A673 (cell line): Measurements from ENCODE around the gene CENPF. TPM values are rescaled to one million over a fixed set of nuclear protein-coding genes. Genes with fewer than 3 reads are reported as not detected.

Experiments
- BruUV-seq: library from RNA; stranded (reverse); fragments of 400-500 nt; replicated peaks from 2 replicates; lab custom pipeline; 2021; lab: Mats Ljungman, UMichigan
- CTCF ChIA-PET: fragments of 300-600 bp; sonication (Branson Sonifier 250); formaldehyde crosslinking; loops from one replicate; lab custom pipeline; 2022; ENCODE audit warnings: antibody characterized with exemption; lab: Charles Lee
- POLR2A ChIA-PET: fragments of 300-600 bp; sonication (Branson Sonifier 250); formaldehyde crosslinking; loops from one replicate; lab custom pipeline; 2022; ENCODE audit warnings: antibody characterized with exemption; ENCODE audit not compliant: low non-redundant PET; lab: Charles Lee
- DNase-seq: peaks from one replicate; pipeline ENCODE4 v3.0.0-alpha.2; 2015; ENCODE audit warnings: low spot score
- H3K27ac ChIP-seq: fragments of 200-600 bp; sonication (generic); 2 replicates; pipeline ENCODE4 v1.5.1; 2016; ENCODE audit warnings: mixed run types, low read depth, mild to moderate bottlenecking, mixed read lengths, antibody characterized with exemption, low read length; ENCODE audit not compliant: poor library complexity, severe bottlenecking
- H3K27me3 ChIP-seq: fragments of 200-600 bp; sonication (generic); replicated peaks from 2 replicates; pipeline ENCODE4 v1.6.1; 2017; ENCODE audit warnings: mixed run types, low read depth, mild to moderate bottlenecking, mixed read lengths, antibody characterized with exemption, low read length; ENCODE audit not compliant: insufficient read depth, poor library complexity
- H3K36me3 ChIP-seq: fragments of 200-600 bp; sonication (generic); 2 replicates; pipeline ENCODE4 v1.6.1; 2016; ENCODE audit warnings: mixed run types, mild to moderate bottlenecking, mixed read lengths, antibody characterized with exemption, low read length; ENCODE audit not compliant: insufficient read depth, poor library complexity, severe bottlenecking
- H3K4me1 ChIP-seq: fragments of 200-600 bp; sonication (generic); 2 replicates; pipeline ENCODE4 v1.6.1; 2017; ENCODE audit warnings: mixed run types, mild to moderate bottlenecking, mixed read lengths, antibody characterized with exemption, low read length; ENCODE audit not compliant: insufficient read depth, poor library complexity, severe bottlenecking
- H3K4me3 ChIP-seq: fragments of 200-600 bp; sonication (generic); 2 replicates; pipeline ENCODE4 v1.5.1; 2016; ENCODE audit warnings: low read depth, mixed run types, mild to moderate bottlenecking, mixed read lengths, low read length; ENCODE audit not compliant: poor library complexity, severe bottlenecking
- H3K9me3 ChIP-seq: fragments of 200-600 bp; sonication (generic); 2 replicates; pipeline ENCODE4 v1.6.1; 2016; ENCODE audit warnings: mixed run types, low read depth, mild to moderate bottlenecking, mixed read lengths, antibody characterized with exemption, low read length; ENCODE audit not compliant: poor library complexity, severe bottlenecking
- CTCF ChIP-seq: fragments of 300-800, 200-600 bp; sonication (generic); conservative IDR thresholded peaks from 2 replicates; pipeline ENCODE4 v1.5.1; 2017; ENCODE audit warnings: low read depth, mild to moderate bottlenecking, antibody characterized with exemption, low read length, moderate library complexity, mixed read lengths
- EZH2 ChIP-seq: fragments of 200-600 bp; sonication (generic); IDR thresholded peaks from 2 replicates; pipeline ENCODE4 v1.6.1; 2017; ENCODE audit warnings: borderline replicate concordance, low read depth, mild to moderate bottlenecking, mixed read lengths, antibody characterized with exemption, low read length; ENCODE audit not compliant: poor library complexity, severe bottlenecking
- intact Hi-C: fragments of 100-400 bp; cut with micrococcal nuclease; formaldehyde crosslinking; loops from one replicate; pipeline ENCODE4 v1.10.0; 2022; ENCODE audit not compliant: unreplicated experiment
- total RNA-seq: library from RNA; stranded (reverse); gene quantifications from 2 replicates; pipeline ENCODE4 v1.2.3, GENCODE V29; 2021

CENPF gene
- total RNA-seq, 1 experiment from 2014 or later = 273 TPM

GRCh38 chr1:214676747-214677146, 73.8 kb downstream of the CENPF start:
- intact Hi-C loops = loop anchor here (5.0 kb wide), 1 partner anchor 851 kb away; no protein-coding TSS in a partner anchor
- ChIA-PET POLR2A (no interaction called here), CTCF (no interaction called here)
- H3K27me3 ChIP-seq = no peaks in the 10 kb centered on the region
- no peaks in the 10 kb centered on the region for H3K9me3 ChIP-seq
- no peak for DNase-seq
- TF ChIP-seq CTCF = no peak
- TF ChIP-seq EZH2 = no peak
- H3K27ac ChIP-seq = no peak overlapping the region
- H3K4me3 ChIP-seq = no peak overlapping the region
- H3K36me3 ChIP-seq = peaks cover 4% of the 10 kb centered on the region
- BruUV-seq = no TSS peak
- H3K4me1 ChIP-seq = no peaks in the 10 kb centered on the region

GRCh38 chr1:214677945-214678344, 75.0 kb downstream of the CENPF start:
- Histone ChIP-seq H3K9me3 (no peaks in the 10 kb centered on the region), H3K27ac (no peak overlapping the region), H3K36me3 (no peaks in the 10 kb centered on the region), H3K27me3 (no peaks in the 10 kb centered on the region), H3K4me3 (no peak overlapping the region), H3K4me1 (no peaks in the 10 kb centered on the region)
- DNase-seq = no peak
- intact Hi-C loops = loop anchor here (5.0 kb wide), 1 partner anchor 849 kb away; no protein-coding TSS in a partner anchor
- BruUV-seq = no TSS peak
- CTCF ChIA-PET = no interaction called here
- POLR2A ChIA-PET = no interaction called here
- TF ChIP-seq EZH2 = no peak
- no peak for TF ChIP-seq CTCF

- CTCF ChIA-PET = no interaction called here
- H3K27ac ChIP-seq = no peak overlapping the region
- TF ChIP-seq CTCF (no peak), EZH2 (no peak)
- BruUV-seq = no TSS peak
- no peak for DNase-seq
- no peaks in the 10 kb centered on the region for H3K9me3 ChIP-seq
- POLR2A ChIA-PET = no interaction called here
- intact Hi-C loops = loop anchor here (5.0 kb wide), 1 partner anchor 849 kb away; no protein-coding TSS in a partner anchor
- no peaks in the 10 kb centered on the region for H3K4me1 ChIP-seq
- no peaks in the 10 kb centered on the region for H3K36me3 ChIP-seq
- H3K27me3 ChIP-seq = no peaks in the 10 kb centered on the region
- H3K4me3 ChIP-seq = no peak overlapping the region
Observed at GRCh38 chr1:214678386-214678785, 75.4 kb downstream of the CENPF start.
